H54 (cell line): ENCODE measurements around the gene TMEM185B.
A peak's percentile ranks its signal among the peaks of the same experiment; 100 is the strongest.
"Not testable (repeated sequence)": the region's sequence is repeated elsewhere in the genome, so short reads cannot be mapped to it uniquely, and the experiment has no call there.

Source experiments
- DNase-seq: peaks from one replicate; pipeline ENCODE4 v3.0.0; 2011; ENCODE audit warnings: low spot score, mixed read lengths; ENCODE audit not compliant: insufficient read length
- FAIRE-seq: peaks from 3 replicates; lab custom pipeline; 2011; peaks lifted over from hg19 to GRCh38; lab: Jason Lieb, UNC
- POLR2A ChIP-seq: IDR thresholded peaks from 2 replicates; pipeline ENCODE4 v1.6.1; 2011; ENCODE audit warnings: low read depth, mild to moderate bottlenecking, low read length

Gene TMEM185B

GRCh38 chr2:120223034-120223912 lies at the start of gene TMEM185B:
TMEM185B (minus strand) TSS chr2:120223400; CDS start chr2:120222976, 424 bp downstream.
- no peak for FAIRE-seq
- TF ChIP-seq POLR2A = peak; percentile 75; the same call in 1 of the 2 replicates
- peak; percentile 95 for DNase-seq

DNA sequence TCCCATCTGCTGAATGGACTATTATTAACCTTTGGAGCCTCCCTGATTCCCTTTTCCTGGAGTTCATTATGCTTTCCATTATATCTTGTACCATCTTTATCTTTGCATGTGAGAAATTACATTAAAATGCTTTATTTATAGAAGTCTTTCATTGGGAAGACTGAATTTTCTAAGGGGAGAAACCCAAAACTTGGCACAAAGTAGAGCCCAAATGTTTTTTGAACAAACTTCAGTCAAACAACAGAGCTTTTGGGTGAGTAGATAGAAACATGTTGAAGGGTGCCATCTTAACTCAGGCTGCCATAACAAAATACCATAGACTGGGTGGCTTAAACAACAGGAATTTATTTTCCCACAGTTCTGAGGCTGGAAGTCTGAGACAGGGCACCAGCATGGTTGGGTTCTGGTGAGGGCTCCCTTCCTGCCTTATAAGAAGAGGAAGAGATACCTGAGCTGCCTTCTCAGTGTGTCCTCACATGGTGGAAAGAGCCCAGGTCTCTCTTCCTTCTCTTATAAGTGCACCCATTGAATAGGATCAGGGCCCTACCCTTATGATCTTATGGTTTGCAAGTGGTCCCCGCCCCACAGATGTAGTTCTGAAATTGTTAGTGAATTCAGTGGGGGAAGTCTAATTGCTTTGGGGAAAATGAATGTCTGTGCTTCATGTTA lies 48.6 kb upstream of the TMEM185B start:
- FAIRE-seq (no peak), DNase-seq (no peak)
- no peak for TF ChIP-seq POLR2A

DNA sequence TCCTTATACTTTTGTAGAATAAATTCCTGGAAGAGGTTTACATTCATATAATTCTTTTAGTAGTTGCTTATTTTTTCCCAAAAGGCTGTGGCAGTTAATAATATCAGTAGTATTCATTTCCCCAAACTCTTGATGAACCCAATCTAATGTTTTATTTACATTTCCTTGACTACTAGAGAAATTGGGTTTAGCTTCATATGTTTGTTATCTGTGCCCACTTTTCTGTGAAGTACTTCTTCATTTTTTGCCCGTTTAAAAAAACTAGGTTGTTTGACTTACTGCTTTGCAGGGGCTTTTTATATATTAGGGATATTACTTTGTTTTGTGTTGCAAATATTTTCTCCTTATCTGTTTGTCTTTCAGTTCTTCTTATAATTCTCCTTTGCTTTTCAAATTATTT lies 46.6 kb upstream of the TMEM185B start:
- no peak for TF ChIP-seq POLR2A
- FAIRE-seq (no peak), DNase-seq (no peak)

- no peak for DNase-seq
- FAIRE-seq = no peak
- TF ChIP-seq POLR2A = no peak
Observed at GRCh38 chr2:120269076-120269744, 46.0 kb upstream of the TMEM185B start.

GRCh38 chr2:120267348-120267747 lies 44.1 kb upstream of the TMEM185B start:
- FAIRE-seq (no peak), DNase-seq (no peak)
- TF ChIP-seq POLR2A = no peak

DNA sequence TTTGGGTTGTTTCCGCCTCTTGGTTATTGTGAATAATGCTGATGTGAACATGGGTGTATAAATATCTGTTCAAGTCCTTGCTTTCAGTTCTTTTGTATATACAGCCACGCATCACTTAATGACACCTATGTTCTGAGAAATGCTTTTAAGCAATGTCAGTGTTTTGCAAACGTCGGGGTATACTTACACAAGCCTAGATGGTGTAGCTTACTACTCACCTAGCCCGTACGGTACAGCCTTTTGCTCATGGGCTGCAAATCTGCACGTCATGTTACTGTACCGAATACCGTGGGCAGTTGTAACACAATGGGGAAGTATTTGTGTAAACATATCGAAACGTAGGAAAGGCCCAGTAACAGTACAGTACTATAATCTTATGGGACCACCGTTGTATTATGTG lies 41.8 kb upstream of the TMEM185B start:
- no peak for DNase-seq
- FAIRE-seq = no peak
- TF ChIP-seq POLR2A = no peak

DNA sequence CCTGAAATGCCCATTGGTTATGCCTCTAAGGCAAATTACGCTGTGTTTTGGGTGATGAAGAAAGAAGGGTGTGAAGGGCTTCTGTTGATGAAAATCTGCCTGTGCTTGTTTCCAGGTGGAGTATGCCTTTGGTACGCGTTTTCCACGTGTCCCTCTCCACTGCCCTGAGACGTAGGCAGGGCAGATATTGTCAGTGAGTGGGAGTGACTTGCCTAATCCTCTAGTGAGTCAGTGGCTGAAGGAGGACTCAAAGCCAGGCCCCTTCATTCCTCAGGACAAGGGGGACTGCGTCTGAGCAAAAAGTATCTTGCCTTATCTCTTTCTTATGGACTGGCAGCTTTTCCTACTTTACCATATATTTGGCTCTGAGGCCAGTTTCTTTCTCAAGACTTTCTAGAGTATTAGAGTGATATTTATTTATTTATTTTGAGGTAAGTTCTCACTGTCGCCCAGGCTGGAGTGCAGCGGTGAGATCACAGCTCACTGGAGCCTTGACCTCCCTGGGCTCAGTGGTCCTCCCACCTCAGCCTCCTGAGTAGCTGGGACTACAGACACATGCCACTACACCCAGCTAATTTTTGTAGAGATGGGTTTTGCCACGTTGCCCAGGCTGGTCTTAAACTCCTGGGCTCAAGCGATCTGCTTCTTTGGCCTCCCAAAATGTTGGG lies 39.7 kb upstream of the TMEM185B start:
- no peak for FAIRE-seq
- TF ChIP-seq POLR2A = no peak

GRCh38 chr2:120262150-120262549 lies 39.0 kb upstream of the TMEM185B start:
- no peak for TF ChIP-seq POLR2A
- DNase-seq (no peak), FAIRE-seq (no peak)

More for the DNA sequence above, 39.7 kb upstream of the TMEM185B start:
- DNase-seq = no peak

DNA sequence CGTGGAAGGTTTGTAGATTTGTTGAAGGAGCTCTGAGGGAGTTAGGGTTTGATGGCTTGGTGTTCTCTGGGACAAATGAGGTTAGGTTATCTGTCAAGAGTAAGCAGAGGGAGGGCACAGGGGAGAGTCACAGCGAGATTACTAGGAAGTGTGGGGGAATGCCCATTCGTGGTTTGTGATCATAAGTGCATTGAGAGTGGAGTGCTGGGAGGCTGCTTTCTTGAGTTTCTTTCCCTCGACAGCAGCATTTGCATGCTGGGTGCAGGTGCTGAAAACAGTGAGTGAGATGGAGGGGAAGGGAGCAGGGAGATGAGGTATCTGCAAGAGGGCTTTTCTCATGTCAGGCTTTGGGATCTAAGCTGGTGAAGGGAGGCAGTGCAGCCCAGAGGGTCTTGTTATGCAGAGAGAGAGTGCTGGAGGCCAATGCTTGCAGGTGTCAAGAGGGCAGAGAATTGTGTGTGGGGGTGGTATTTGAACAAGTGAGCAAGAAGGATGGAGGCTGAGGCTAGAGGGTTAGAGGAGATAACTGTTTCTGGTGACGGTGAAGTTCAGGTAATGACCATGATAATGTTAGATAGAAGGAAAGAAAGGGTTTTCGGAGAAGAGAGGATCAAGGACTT lies 38.3 kb upstream of the TMEM185B start:
- DNase-seq (no peak), FAIRE-seq (no peak)
- TF ChIP-seq POLR2A = no peak

DNA sequence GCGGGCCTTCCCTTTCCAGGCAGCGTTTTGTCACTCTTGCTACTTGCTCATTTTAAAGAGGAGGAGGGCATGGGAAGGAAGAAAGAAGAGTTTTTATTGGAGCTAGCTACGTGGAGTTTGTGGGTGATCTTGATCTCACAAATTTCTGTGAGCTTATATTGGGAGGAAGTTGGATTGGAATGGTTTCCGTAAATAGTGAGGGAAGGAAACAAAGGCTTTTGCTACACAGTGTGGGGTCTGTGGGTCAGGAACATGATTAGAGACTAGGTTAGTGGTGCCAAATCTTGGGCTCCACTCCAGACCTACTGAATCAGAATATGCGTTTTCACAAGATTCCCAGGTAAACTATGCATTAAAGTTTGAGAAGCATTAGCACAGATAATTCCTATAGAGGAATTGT lies 37.5 kb upstream of the TMEM185B start:
- FAIRE-seq (no peak), DNase-seq (no peak)
- no peak for TF ChIP-seq POLR2A

DNA sequence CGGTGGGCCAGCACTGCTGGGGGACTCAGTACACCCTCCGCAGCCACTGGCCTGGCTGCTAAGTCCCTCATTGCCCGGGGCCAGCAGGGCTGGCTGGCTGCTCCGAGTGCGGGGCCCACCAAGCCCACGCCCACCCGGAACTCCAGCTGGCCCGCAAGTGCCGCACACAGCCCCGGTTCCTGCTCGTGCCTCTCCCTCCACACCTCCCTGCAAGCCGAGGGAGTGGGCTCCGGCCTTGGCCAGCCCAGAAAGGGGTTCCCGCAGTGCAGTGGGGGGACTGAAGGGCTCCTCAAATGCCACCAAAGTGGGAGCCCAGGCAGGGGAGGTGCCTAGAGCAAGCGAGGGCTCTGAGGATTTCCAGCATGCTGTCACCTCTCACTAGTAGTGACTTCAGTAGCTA lies 36.7 kb upstream of the TMEM185B start:
- DNase-seq, FAIRE-seq: not testable (repeated sequence)

DNA sequence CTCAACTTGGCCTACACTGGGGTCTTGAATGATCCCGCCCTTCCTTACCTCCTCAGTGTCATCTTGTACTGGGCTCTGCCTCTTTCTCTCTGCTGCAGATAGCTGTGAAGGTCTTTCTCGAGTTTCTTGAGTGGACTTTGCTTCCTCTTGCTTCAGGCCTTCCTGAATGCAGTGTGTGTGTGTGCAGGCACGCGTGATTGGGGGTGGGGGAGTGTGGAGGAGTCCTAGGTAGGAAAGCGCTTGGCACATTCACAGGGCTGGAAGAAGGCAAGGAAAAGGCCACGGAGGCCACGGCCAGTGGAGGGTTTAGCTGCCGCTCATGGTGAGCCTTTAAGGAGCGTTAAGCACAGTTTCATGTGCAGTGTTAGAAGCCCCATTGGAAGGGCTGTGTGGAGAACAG lies 35.0 kb upstream of the TMEM185B start:
- FAIRE-seq = no peak
- DNase-seq = no peak
- TF ChIP-seq POLR2A = no peak

GRCh38 chr2:120257522-120257921 lies 34.3 kb upstream of the TMEM185B start:
- no peak for TF ChIP-seq POLR2A
- FAIRE-seq = no peak

More at GRCh38 chr2:120257522-120257921, 34.3 kb upstream of the TMEM185B start:
- no peak for DNase-seq
